PC-9 (cell line): ENCODE data around the gene TMEM187. TPM values are rescaled to one million over a fixed set of nuclear protein-coding genes. Genes with fewer than 3 reads are reported as not detected.

Source experiments
- BruUV-seq: library from RNA; stranded (reverse); fragments of 400-500 nt; replicated peaks from 2 replicates; lab custom pipeline; 2021; lab: Mats Ljungman, UMichigan
- CTCF ChIA-PET: fragments of 300-600 bp; sonication (Branson Sonifier 250); formaldehyde crosslinking; loops from one replicate; lab custom pipeline; 2022; ENCODE audit warnings: antibody characterized with exemption; lab: Charles Lee
- POLR2A ChIA-PET: fragments of 300-600 bp; sonication (Branson Sonifier 250); formaldehyde crosslinking; loops from one replicate; lab custom pipeline; 2022; ENCODE audit warnings: antibody characterized with exemption; ENCODE audit not compliant: unreplicated experiment; lab: Charles Lee
- DNase-seq, 2 experiments: peaks; one replicate each; pipeline versions ENCODE4 v3.0.0 to v3.0.0-alpha.2; 2015 to 2022; ENCODE audit warnings: mixed read lengths in 1 of 2
- H2AFZ ChIP-seq: fragments of 200-600 bp; sonication (generic); 2 replicates; pipeline ENCODE4 v1.8.1; 2017; ENCODE audit warnings: antibody characterized with exemption
- H3F3A ChIP-seq: fragments of 200-600 bp; sonication (generic); 2 replicates; pipeline ENCODE4 v1.8.1; 2017; ENCODE audit warnings: antibody characterized with exemption, mild to moderate bottlenecking, low read depth; ENCODE audit not compliant: insufficient read depth
- H3K27ac ChIP-seq: fragments of 200-600 bp; sonication (generic); 2 replicates; pipeline ENCODE4 v1.6.1; 2016; ENCODE audit warnings: mixed run types
- H3K27me3 ChIP-seq: fragments of 200-600 bp; sonication (generic); 2 replicates; pipeline ENCODE4 v1.6.1; 2016; ENCODE audit warnings: low read depth, mixed run types; ENCODE audit not compliant: insufficient read depth
- H3K36me3 ChIP-seq: fragments of 200-600 bp; sonication (generic); 2 replicates; pipeline ENCODE4 v1.6.1; 2016; ENCODE audit warnings: low read depth, mixed run types
- H3K4me1 ChIP-seq: fragments of 200-600 bp; sonication (generic); replicated peaks from 2 replicates; pipeline ENCODE4 v1.6.1; 2016; ENCODE audit warnings: mixed run types; ENCODE audit not compliant: insufficient read depth
- H3K4me2 ChIP-seq: fragments of 200-600 bp; sonication (generic); 2 replicates; pipeline ENCODE4 v1.6.1; 2017; ENCODE audit warnings: mixed run types
- H3K4me3 ChIP-seq: fragments of 200-600 bp; sonication (generic); 2 replicates; pipeline ENCODE4 v1.6.1; 2016; ENCODE audit warnings: mixed run types
- H3K79me2 ChIP-seq: fragments of 200-600 bp; sonication (generic); 2 replicates; pipeline ENCODE4 v1.6.1; 2017; ENCODE audit warnings: low read depth, mixed run types
- H3K9me2 ChIP-seq: fragments of 200-600 bp; sonication (generic); 2 replicates; pipeline ENCODE4 v1.8.1; 2017; ENCODE audit warnings: mild to moderate bottlenecking; ENCODE audit not compliant: insufficient read depth
- H3K9me3 ChIP-seq: fragments of 200-600 bp; sonication (generic); 2 replicates; pipeline ENCODE4 v1.8.1; 2016; ENCODE audit warnings: low read depth; ENCODE audit not compliant: insufficient read depth
- H4K20me1 ChIP-seq: fragments of 200-600 bp; sonication (generic); 2 replicates; pipeline ENCODE4 v1.8.1; 2017; ENCODE audit not compliant: insufficient read depth
- CTCF ChIP-seq: fragments of 200-600 bp; sonication (generic); conservative IDR thresholded peaks from 2 replicates; pipeline ENCODE4 v1.6.1; 2017; ENCODE audit warnings: mixed run types, antibody characterized with exemption, mild to moderate bottlenecking, moderate library complexity
- EZH2 ChIP-seq: fragments of 200-600 bp; sonication (generic); IDR thresholded peaks from 2 replicates; pipeline ENCODE4 v1.8.0; 2017; ENCODE audit warnings: antibody characterized with exemption, low read depth
- intact Hi-C: fragments of 100-400 bp; cut with micrococcal nuclease; formaldehyde crosslinking; loops from one replicate; pipeline ENCODE4 v1.10.0; 2022; ENCODE audit not compliant: unreplicated experiment
- total RNA-seq: library from RNA; stranded (reverse); gene quantifications from 2 replicates; pipeline ENCODE4 v1.2.3, GENCODE V29; 2021

Gene TMEM187
- total RNA-seq, 1 experiment from 2014 or later: 20.1 TPM

- POLR2A ChIA-PET: interaction anchor here (0.6 to 0.7 kb wide), 3 partner anchors 11 to 1274 kb away, joined by 3 to 11 read pairs (median 5); no protein-coding TSS in a partner anchor
- Histone ChIP-seq H3F3A (no peaks in the 10 kb centered on the region), H3K4me3 (no peak overlapping the region), H2AFZ (no peak overlapping the region), H3K36me3 (no peaks in the 10 kb centered on the region), H3K9me2 (no peaks in the 10 kb centered on the region), H4K20me1 (no peaks in the 10 kb centered on the region), H3K4me1 (no peaks in the 10 kb centered on the region), H3K4me2 (no peak overlapping the region), H3K9me3 (no peaks in the 10 kb centered on the region), H3K27me3 (no peaks in the 10 kb centered on the region), H3K79me2 (no peaks in the 10 kb centered on the region), H3K27ac (no peak overlapping the region)
- TF ChIP-seq CTCF: no peak
- no peak for TF ChIP-seq EZH2
- no TSS peak for BruUV-seq
- DNase-seq: peak in 1 of 2 experiments; percentile 38
- intact Hi-C loops: no loop called here
- CTCF ChIA-PET: interaction anchor here (1.0 kb wide), 1 partner anchor 15 kb away, joined by 6 read pairs; no protein-coding TSS in a partner anchor
These were observed 31.0 kb upstream of the TMEM187 start for GRCh38 chrX:153941336-153942252.

- POLR2A ChIA-PET: no interaction called here
- intact Hi-C loops: no loop called here
These were observed 28.3 kb upstream of the TMEM187 start, which contains the start of gene RENBP for GRCh38 chrX:153944140-153944799. Gene RENBP, minus strand, starts transcription at chrX:153944643. Its CDS starts 33 bp downstream, at chrX:153944610.

More at GRCh38 chrX:153944140-153944799, 28.3 kb upstream of the TMEM187 start, which contains the start of gene RENBP:
- no peak within 1 kb of the TSS for H2AFZ ChIP-seq
- H3K9me2 ChIP-seq: no peaks in the 10 kb centered on the region
- no peaks in the 10 kb centered on the region for H3K27me3 ChIP-seq
- no peaks in the 10 kb centered on the region for H4K20me1 ChIP-seq
- BruUV-seq: no TSS peak
- no peak for DNase-seq
- TF ChIP-seq CTCF: no peak
- TF ChIP-seq EZH2: no peak
- no peaks in the 10 kb centered on the region for H3K79me2 ChIP-seq
- no peak within 1 kb of the TSS for H3K4me2 ChIP-seq
- CTCF ChIA-PET: interaction anchor here (0.6 kb wide), 1 partner anchor 1045 kb away, joined by 3 read pairs; no protein-coding TSS in a partner anchor
- H3K36me3 ChIP-seq: no peaks in the 10 kb centered on the region
- no peak within 1 kb of the TSS for H3K27ac ChIP-seq
- H3K4me3 ChIP-seq: no peak within 1 kb of the TSS
- no peaks in the 10 kb centered on the region for H3K9me3 ChIP-seq
- H3F3A ChIP-seq: peaks cover 7% of the 10 kb centered on the region
- no peaks in the 10 kb centered on the region for H3K4me1 ChIP-seq
